ENCODE measurements around the gene CCDC102A. TPM values are rescaled to one million over a fixed set of nuclear protein-coding genes. Genes with fewer than 3 reads are reported as not detected.

The CCDC102A gene
- total RNA-seq, 4 donors from 2014 or later, result 13.1 to 34.9 (median 18.9) TPM

DNA sequence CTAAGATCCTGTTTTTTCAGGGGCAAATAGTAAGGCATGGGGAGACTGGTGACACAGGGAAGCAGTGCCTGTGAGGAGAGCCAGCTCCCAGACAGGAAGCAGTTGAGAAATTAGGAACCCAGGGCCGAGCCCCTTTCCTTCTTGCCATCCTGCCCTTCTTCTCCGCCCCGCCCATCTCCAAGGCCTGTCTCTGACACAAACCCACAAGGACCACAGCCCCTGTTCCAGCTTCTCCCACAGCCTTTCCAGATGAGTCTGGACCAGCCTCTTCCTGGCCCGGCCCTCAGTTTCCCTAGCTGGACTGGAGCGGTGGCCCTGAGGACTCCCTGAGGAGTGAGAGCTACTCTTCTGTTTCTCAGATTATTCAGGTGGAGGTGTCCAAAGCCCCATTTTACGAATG is 9.9 kb downstream of the CCDC102A start:
- no peak for DNase-seq
- H3K27ac ChIP-seq, result peak overlapping the region in 1 of 3 donors; percentile 24
- TF ChIP-seq, protein P1, sequence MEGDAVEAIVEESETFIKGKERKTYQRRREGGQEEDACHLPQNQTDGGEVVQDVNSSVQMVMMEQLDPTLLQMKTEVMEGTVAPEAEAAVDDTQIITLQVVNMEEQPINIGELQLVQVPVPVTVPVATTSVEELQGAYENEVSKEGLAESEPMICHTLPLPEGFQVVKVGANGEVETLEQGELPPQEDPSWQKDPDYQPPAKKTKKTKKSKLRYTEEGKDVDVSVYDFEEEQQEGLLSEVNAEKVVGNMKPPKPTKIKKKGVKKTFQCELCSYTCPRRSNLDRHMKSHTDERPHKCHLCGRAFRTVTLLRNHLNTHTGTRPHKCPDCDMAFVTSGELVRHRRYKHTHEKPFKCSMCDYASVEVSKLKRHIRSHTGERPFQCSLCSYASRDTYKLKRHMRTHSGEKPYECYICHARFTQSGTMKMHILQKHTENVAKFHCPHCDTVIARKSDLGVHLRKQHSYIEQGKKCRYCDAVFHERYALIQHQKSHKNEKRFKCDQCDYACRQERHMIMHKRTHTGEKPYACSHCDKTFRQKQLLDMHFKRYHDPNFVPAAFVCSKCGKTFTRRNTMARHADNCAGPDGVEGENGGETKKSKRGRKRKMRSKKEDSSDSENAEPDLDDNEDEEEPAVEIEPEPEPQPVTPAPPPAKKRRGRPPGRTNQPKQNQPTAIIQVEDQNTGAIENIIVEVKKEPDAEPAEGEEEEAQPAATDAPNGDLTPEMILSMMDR (IDR thresholded peaks at IDR 0.05), result no peak
- TF ChIP-seq POLR2A (IDR thresholded peaks at IDR 0.05), result no peak
- WGBS, 2 donors, result 85 to 95% methylated on average over 6 of the region's 6 CpGs
- H3K36me3 ChIP-seq, result no peaks in the 10 kb centered on the region
- intact Hi-C loops (cut with DNase I), result loop anchor here (10.0 kb wide), 1 partner anchor 222 kb away; no protein-coding TSS in a partner anchor
- H3K4me1 ChIP-seq, result peaks cover 0 to 21% of the 10 kb centered on the region in 2 donors
- no peaks in the 10 kb centered on the region for H3K9me3 ChIP-seq
- no peaks in the 10 kb centered on the region for H3K27me3 ChIP-seq
- no peak overlapping the region for H3K4me3 ChIP-seq (replicated peaks in 1 of 3)

DNA sequence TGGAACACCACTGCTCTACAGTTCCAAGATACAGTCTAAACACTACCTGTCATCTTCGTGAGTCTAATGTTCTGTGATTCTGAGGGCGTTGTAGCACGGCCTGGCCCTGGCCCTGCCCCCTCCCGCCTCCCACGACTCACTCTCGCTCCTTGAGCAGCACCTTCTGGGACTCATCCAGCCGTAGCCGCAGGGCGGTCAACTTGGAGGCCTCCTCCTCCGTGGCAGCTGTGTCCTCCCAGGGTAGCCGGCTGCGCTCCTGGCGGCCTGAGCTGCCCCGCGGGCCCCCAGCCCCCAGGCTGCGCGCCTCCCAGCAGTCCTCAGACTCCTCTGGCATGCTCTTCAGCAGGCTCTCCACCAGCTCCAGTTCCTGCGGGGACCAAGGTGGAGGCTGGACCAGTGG is 10.6 kb downstream of the CCDC102A start:
- Histone ChIP-seq H3K27me3 (no peaks in the 10 kb centered on the region), H3K4me1 (peaks cover 0 to 21% of the 10 kb centered on the region in 2 donors), H3K4me3 (replicated peaks in 1 of 3) (no peak overlapping the region), H3K36me3 (no peaks in the 10 kb centered on the region), H3K27ac (peak overlapping the region in 1 of 3 donors; percentile 24), H3K9me3 (no peaks in the 10 kb centered on the region)
- WGBS, 2 donors, result 43 to 50% methylated on average over 9 to 10 of the region's 18 CpGs
- intact Hi-C loops (cut with DNase I), result loop anchor here (10.0 kb wide), 1 partner anchor 221 kb away; no protein-coding TSS in a partner anchor
- TF ChIP-seq, protein P1 (IDR thresholded peaks at IDR 0.05), result no peak
- TF ChIP-seq POLR2A (IDR thresholded peaks at IDR 0.05), result peak in 1 of 2 donors; percentile 22
- DNase-seq, result peak; percentile 93 to 95

DNA sequence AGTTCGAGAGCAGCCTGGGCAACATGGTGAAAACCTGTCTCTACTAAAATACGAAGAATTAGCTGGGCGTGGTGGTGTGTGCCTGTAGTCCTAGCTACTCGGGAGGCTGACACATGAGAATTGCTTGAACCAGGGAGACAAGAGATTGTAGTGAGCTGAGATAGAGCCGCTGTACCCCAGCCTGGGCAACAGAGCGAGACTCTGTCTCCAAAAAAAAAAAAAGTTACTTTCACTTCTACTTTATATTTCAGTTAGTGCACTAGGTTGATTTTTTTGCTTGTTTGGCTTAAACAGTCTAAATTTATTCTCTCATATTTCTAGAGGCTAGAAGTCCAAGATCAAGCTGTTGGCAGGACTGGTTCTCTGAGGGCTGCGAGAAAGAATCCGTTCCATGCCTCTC is 13.4 kb downstream of the CCDC102A start:
- intact Hi-C loops (cut with DNase I), result loop anchor here (10.0 kb wide), 1 partner anchor 218 kb away; no protein-coding TSS in a partner anchor
- H3K4me3 ChIP-seq (replicated peaks in 1 of 3), result no peak overlapping the region
- TF ChIP-seq POLR2A (IDR thresholded peaks at IDR 0.05), result no peak
- TF ChIP-seq, protein P1 (IDR thresholded peaks at IDR 0.05), result no peak

DNA sequence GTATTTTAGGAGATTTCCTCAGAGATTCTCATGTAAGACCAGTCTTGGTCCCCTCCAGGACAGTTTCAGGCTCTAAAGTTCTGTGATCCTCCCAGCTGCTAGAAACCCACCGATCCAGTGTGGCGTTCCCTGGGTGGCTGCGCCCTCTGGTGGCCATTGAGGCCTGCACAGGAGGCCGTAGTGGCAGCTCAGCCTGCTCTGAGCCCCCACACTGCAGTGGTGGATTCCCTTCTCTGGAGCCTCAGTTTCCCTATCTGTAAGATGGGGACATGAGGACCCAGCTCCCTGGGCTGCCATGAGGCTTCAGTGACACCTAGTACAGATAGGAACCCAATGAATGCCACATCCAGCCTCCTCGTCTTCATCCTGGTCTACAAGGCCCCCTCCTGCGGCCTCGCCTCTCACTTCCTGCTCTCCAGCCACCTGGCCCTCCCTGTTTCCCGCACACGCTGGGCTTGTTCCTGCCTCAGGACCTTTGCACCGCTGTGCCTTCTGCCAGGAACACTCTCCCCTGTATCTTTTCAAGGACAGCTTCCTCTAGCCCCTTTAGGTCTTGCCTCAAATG is 16.5 kb downstream of the CCDC102A start:
- no peak overlapping the region for H3K27ac ChIP-seq
- 38 to 47% methylated on average over 10 of the region's 10 CpGs for WGBS, 2 donors
- DNase-seq, result peak; percentile 77 to 79
- H3K36me3 ChIP-seq, result peaks cover 10 to 19% of the 10 kb centered on the region in 2 donors
- intact Hi-C loops (cut with DNase I), result loop anchor here (5.0 to 10.0 kb wide), 3 partner anchors 58 to 215 kb away; partner anchors contain the start of gene POLR2C
- no peak for TF ChIP-seq POLR2A (IDR thresholded peaks at IDR 0.05)
- TF ChIP-seq, protein P1 (IDR thresholded peaks at IDR 0.05), result peak; percentile 81 to 99 (median 90)
- no peaks in the 10 kb centered on the region for H3K27me3 ChIP-seq
- H3K4me3 ChIP-seq (replicated peaks in 1 of 3), result no peak overlapping the region
- no peaks in the 10 kb centered on the region for H3K4me1 ChIP-seq
- no peaks in the 10 kb centered on the region for H3K9me3 ChIP-seq

More for the DNA sequence above, 13.4 kb downstream of the CCDC102A start:
- Histone ChIP-seq H3K27me3 (no peaks in the 10 kb centered on the region), H3K36me3 (peaks cover 5 to 13% of the 10 kb centered on the region in 2 donors), H3K27ac (no peak overlapping the region), H3K4me1 (peaks cover 0 to 14% of the 10 kb centered on the region in 2 donors), H3K9me3 (no peaks in the 10 kb centered on the region)
- WGBS, 2 donors, result 94% methylated on average over 8 of the region's 8 CpGs
- DNase-seq, result no peak

DNA sequence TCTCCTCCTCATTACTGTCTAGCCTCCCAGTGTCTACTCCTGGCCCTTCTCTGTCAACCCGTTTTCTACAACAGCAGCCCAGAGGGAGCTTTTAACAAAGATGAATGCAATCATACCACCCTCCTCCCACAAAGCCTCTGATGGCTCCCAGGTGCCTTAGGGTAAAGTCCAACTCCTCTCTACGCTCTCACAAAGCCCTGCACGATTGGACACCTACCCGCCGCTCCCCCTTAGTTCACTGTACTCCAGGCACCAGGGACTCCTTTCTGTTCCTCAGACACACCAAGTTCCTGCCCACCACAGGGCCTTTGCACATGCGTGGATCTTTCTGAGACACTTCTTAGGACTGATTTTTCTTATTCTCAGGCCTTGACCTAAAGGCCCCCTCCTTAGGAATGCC is 17.4 kb downstream of the CCDC102A start:
- Histone ChIP-seq H3K27me3 (no peaks in the 10 kb centered on the region), H3K9me3 (no peaks in the 10 kb centered on the region), H3K4me1 (peaks cover 0 to 5% of the 10 kb centered on the region in 2 donors), H3K36me3 (peaks cover 10 to 19% of the 10 kb centered on the region in 2 donors), H3K4me3 (replicated peaks in 1 of 3) (no peak overlapping the region), H3K27ac (no peak overlapping the region)
- intact Hi-C loops (cut with DNase I), result loop anchor here (5.0 kb wide), 2 partner anchors 57 to 102 kb away; partner anchors contain the start of gene POLR2C
- no peak for TF ChIP-seq POLR2A (IDR thresholded peaks at IDR 0.05)
- TF ChIP-seq, protein P1 (IDR thresholded peaks at IDR 0.05), result no peak
- 93 to 95% methylated on average over 6 of the region's 6 CpGs for WGBS, 2 donors
- DNase-seq, result no peak

All from thyroid gland (tissue), 4 donors.